Measurements from ENCODE around the gene TRMT2B.
A peak's percentile ranks its signal among the peaks of the same experiment; 100 is the strongest.
"Not testable (repeated sequence)": the region's sequence is repeated elsewhere in the genome, so short reads cannot be mapped to it uniquely, and the experiment has no call there.

TRMT2B gene

GRCh38 chrX:101009090-101009489, 42.8 kb downstream of the TRMT2B start:
- no peak for DNase-seq (ENCODE audit: low spot score)
- TF ChIP-seq CTCF (IDR thresholded peaks at IDR 0.05; ENCODE audit: extremely low read depth, insufficient read depth, missing control alignments), result no peak
- in situ Hi-C loops (cut with MboI; ENCODE audit: low pct_unique_long_range_greater_than_20kb, low sequenced_read_pairs, unreplicated experiment), result no loop called here

DNA sequence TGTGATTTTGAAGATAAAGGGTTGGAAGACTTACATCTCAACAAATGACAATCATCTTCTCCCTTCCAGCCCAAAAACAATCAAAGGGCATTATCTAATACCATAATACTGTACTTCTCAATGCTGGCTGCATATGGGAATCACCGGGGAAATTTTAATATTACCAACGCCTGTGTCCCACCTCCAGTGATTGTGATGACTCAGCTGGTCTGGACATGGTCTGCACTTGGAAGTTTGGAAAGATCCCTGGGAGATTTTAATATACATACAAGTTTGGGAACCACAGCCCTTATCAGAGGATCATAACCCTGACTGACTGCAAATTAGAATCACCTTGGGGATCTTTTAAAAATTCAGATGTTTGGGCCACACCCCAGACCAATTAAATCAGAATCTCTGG, 52.5 kb downstream of the TRMT2B start:
- no peak for DNase-seq (ENCODE audit: low spot score)
- in situ Hi-C loops (cut with MboI; ENCODE audit: low pct_unique_long_range_greater_than_20kb, low sequenced_read_pairs, unreplicated experiment), result no loop called here
- no peak for TF ChIP-seq CTCF (IDR thresholded peaks at IDR 0.05; ENCODE audit: extremely low read depth, insufficient read depth, missing control alignments)

- TF ChIP-seq CTCF (IDR thresholded peaks at IDR 0.05; ENCODE audit: extremely low read depth, insufficient read depth, missing control alignments), result no peak
- in situ Hi-C loops (cut with MboI; ENCODE audit: low pct_unique_long_range_greater_than_20kb, low sequenced_read_pairs, unreplicated experiment), result no loop called here
- DNase-seq (ENCODE audit: low spot score), result no peak
These were observed 56.4 kb downstream of the TRMT2B start for GRCh38 chrX:100995469-100995868.

DNA sequence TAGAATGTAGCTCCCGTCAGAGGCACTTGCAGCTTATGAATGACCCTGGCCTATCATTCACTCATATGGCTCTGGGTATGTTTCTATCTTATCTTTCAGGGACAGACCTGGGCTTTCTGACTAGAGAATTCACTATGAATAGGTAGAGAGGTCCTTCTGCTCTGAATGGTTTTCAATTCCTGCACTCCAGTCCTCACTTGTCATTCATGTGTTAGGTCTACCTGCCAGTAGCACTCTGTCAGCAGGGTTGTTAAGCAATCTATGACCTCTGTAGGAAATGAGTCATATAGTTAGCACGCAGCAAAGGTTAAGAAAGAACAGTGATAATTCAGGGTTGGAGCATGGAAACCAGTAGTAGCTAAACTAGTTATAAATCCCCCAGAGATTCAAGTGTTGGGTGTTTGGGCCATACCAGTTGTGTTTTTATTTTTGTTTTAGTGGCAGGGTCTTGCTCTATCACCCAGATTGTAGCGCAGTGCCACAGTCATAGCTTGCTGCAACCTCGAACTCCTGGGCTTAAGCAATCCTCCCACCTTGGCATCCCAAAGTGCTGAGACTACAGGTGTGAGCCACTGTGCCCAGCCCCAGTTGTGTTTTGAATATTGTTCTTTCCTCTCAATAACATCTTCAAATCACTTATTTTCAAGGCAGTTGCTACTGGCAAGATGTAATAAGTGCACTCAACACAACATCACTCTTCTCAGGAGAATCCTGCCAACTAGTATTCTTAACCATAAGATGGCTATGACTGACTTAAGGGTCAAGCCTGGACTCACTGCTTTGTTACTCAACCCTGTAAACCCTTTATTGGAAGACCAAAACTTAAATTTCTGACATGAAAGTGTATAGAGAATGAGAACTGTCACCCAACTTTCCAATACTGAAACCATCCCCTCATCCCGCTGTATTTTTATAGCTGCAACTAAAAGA, 57.3 kb downstream of the TRMT2B start:
- no peak for TF ChIP-seq CTCF (IDR thresholded peaks at IDR 0.05; ENCODE audit: extremely low read depth, insufficient read depth, missing control alignments)
- in situ Hi-C loops (cut with MboI; ENCODE audit: low pct_unique_long_range_greater_than_20kb, low sequenced_read_pairs, unreplicated experiment), result no loop called here
- peak; percentile 23 for DNase-seq (ENCODE audit: low spot score)

- in situ Hi-C loops (cut with MboI; ENCODE audit: low pct_unique_long_range_greater_than_20kb, low sequenced_read_pairs, unreplicated experiment), result no loop called here
- TF ChIP-seq CTCF (IDR thresholded peaks at IDR 0.05; ENCODE audit: extremely low read depth, insufficient read depth, missing control alignments), result no peak
- DNase-seq (ENCODE audit: low spot score), result no peak
These were observed 61.8 kb downstream of the TRMT2B start for GRCh38 chrX:100990139-100990538.

DNA sequence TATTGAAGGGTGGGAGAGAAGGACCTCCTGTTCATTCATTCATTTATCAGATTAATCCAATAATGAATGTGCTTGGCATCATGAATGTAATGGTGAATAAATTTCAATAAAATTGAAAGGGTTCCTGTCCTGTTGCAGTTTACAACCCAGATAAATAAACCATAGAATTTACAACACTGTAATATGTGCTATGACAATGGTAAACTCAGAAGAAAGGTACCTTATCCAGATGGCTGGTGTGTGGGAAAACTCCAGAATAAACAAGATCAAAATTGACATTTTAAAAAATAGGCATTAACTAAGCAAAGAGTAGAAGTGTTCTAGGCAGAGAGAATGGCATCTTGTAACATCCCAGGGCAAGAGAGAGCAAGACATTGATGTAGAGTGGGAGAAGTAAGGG, 67.1 kb downstream of the TRMT2B start:
- TF ChIP-seq CTCF (IDR thresholded peaks at IDR 0.05; ENCODE audit: extremely low read depth, insufficient read depth, missing control alignments), result no peak
- DNase-seq (ENCODE audit: low spot score), result no peak
- in situ Hi-C loops (cut with MboI; ENCODE audit: low pct_unique_long_range_greater_than_20kb, low sequenced_read_pairs, unreplicated experiment), result no loop called here

DNA sequence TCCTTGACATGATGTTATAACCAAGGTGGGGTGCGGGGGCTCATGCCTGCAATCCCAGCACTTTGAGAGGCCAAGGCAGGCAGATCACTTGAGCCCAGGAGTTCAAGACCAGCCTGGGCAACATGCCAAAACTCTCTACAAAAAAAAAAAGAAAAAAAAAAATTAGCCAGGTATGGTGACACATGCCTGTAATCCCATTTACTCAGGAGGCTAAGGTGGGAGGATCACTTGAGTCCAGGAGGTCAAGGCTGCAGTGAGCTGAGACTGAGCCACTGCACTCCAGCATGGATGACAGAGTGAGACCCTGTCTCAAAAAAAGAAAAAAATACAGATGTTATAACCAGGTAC, 70.4 kb downstream of the TRMT2B start:
- in situ Hi-C loops (cut with MboI; ENCODE audit: low pct_unique_long_range_greater_than_20kb, low sequenced_read_pairs, unreplicated experiment); DNase-seq (ENCODE audit: low spot score): not testable (repeated sequence)
